Stimulated activated CD4-positive, alpha-beta T cell treated with anti-CD3 and anti-CD28 coated beads, Interleukin-2, amount 100 ng/mL, for 24 hours (primary cell): ENCODE results near the gene IVL.

ENCODE experiments used
- DNase-seq, 2 donors: peaks; one replicate each; pipeline ENCODE4 v3.0.0-alpha.2; 2020

IVL gene

DNA sequence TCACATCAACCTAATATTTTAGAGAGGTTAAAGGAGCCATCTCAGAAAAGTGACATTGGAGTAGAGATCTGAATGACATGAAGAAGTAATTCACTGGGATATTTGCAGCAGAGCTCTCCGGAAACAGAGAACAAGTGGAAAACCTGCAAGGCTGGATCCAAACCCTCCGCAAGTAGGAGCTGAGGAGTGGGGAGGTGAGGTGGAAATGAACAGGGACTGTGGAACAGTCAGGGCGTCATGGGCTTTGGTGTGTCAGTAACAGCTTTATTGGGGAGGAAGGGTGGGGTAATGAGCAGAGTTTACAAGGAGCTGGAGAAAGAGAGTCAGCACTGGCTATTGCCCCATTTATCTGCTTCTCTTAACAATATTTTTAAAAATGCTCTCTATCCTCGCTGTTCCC is 9.3 kb upstream of the IVL start:
- DNase-seq, result no peak

DNA sequence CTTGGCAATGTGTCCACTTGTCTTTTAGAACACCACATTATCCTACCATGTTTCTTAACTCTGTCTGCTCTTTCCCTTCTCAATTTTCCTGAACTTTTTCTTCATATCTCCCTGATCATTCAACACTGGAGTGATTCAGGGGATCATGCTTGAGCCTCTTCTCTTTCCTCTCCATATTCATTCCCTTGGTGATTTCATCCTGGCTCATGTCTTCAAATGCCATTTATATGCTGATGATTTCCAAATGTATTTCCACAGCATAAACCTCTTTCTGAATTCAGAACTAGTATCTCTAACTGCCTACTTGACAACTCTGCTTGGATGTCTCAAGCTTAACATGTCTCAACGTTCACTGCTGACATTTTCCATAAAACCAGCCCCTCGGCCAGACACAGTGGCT is 8.5 kb upstream of the IVL start:
- no peak for DNase-seq

DNA sequence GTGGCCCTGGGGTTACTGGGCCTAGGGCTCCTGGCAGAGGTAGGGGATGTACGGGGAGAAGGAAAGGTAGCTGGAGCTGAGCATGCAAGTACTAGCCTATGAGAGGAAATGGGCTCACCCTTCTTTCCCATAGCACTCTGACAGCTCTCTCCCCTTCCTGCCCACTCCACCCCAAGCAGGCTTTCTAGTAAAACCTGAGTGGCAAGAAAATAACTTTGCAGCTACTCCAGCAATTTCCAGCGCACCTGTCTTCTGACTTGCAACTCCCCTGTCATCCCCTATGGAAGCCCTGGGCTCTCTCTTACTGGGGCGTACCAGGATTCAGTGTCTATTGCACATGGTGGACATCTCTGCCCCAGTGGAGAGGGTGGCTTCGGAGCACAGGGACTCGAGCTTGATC is 6.7 kb upstream of the IVL start:
- no peak for DNase-seq

DNA sequence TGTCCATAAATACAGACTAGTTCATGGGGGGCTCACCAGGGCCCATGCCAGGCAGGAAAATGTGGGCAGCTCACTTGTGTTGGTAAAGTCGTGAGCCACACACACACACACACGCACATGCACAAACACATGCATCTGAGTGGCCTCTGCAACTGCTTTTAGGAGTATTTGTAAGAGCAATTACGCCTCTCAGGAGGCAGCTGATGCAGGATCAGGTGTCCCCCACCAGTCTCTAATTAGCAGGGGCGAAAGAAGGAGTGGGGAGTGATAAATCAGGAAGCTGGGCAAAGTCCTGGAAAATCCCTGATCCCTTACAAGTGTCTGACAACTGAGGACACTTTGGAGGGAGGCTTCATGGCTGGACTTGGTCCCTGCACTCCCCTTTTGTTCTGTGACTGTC is 5.7 kb upstream of the IVL start:
- DNase-seq, result no peak

DNA sequence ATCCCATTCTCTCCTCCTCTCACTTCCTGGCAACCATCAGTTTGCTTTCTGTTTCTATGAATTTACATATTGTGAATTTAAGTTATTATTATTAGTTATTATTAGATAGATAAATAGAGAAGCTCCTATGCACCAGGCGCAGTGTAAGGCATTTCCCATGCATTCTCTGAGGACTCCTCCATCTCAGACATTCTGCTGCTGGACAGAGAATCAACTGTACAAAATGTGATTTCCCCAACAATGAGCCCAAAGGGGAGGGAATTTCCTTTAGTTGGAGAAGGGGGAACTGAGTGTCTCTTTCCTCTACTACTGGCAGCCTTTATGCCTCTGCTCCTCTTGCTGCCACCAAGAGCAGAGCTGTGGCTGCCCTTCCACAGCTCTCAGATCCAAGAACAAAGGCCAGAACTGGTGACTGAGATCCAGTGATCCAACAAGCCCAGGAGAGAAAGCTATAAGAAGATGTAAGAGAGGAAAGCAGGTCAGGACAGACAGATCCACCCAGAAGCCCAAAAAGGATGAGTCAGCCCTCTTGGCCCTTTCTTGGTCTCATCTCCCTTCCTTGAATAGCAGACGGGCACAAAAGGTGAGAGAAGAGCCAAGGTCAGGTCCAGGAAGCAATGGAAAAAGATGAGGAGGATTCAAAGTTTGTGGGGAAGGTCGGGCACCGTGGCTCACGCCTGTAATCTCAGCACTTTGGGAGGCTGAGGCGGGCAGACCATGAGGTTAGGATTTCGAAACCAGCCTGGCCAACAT is 3.5 kb upstream of the IVL start:
- no peak for DNase-seq

DNA sequence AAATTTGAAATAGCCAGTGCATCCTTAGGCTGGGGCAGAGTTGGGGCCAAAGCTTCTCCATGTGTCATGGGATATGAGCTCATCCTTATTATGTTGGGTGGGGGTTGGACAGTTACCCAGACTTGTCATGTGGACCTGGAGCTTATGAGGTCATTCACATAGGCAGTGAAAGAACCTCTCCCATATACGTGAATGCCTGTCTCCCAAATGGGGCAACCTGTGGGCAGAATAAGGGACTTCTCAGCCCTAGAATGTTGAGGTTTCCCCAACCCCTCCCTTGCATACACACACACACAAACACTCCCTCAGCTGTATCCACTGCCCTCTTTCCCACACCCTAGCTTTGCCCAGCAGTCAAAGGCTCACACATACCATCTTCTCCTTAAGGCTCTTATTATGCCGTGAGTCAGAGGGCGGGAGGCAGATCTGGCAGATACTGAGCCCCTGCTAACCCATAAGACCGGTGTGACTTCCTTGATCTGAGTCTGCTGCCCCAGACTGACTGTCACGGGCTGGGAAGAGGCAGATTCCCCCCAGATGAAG is 2.3 kb upstream of the IVL start:
- DNase-seq, result no peak

DNA sequence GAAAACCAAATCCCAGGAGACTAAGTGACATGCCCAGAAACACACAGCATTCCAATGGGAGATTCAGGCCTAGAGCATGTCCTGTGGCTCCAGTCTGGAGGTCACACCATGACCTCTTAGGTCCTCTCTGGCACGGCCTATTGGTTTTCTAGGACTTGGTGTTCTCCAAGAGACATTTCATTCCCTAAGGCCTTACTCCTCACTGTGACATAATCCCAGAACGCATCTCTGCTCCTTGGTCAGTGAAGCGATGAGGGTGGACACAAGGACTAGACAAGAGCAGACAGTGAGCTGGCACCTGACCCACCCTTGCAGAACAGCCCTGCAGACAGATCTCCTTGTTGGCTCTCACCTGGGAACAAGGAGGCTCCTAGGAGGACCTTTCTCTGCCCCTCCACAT is 860 bp downstream of the IVL start:
- DNase-seq, result no peak

DNA sequence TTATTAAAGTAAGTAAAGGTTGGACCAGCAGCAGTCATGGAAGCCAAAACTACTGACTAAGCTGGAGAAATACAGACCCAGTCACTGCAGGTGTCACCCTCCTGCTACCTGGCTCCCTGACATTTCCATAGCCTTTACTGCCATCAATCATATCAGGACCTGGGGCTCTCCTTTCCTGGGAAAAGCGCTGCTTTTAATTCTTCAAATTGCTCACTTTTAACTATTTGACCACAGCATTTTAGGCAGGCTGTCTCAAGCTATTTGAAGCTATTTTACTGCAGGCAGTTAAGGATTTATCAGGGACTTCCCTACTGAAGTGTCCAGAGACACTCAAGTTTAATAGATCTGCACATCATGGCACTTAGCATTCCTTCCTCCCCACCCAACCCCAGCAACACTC is 4.1 kb downstream of the IVL start:
- DNase-seq, result no peak

DNA sequence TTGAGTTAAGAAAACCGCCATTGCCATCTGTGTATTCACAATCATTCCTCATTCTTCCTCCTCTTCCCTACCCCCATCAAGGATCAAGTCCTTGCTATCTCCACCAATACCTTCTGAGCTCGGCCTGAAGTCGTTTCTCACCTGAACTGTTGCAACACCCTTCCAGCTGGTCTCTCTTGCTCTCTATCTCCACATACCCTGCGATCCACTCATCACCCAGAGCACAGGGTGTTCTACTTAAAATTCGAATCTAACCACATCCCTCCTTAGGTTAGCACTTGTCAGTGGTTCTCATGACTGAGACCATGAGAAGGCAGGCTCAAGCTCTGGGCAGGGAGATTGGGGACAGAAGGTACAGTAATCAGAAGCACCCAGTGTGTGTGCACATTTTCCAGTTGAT is 4.6 kb downstream of the IVL start:
- DNase-seq, result no peak

DNA sequence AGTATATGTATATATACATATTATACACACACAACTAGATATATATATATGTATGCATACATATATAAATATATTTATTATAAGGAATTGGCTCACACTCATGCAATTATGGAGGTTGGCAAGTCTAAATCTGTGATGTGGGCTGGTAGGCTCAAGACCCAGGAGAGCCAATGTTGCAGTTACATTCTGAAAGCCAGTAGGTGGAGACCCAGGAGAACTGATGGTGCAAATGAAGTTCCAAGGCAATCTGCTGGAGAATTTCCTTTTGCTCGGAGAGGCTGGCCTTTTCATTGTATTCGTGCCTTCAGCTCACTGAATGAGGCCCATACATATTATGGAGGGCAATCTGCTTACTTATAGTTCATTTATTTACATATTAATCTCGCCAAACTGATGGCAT is 9.4 kb downstream of the IVL start:
- DNase-seq, result no peak

DNA sequence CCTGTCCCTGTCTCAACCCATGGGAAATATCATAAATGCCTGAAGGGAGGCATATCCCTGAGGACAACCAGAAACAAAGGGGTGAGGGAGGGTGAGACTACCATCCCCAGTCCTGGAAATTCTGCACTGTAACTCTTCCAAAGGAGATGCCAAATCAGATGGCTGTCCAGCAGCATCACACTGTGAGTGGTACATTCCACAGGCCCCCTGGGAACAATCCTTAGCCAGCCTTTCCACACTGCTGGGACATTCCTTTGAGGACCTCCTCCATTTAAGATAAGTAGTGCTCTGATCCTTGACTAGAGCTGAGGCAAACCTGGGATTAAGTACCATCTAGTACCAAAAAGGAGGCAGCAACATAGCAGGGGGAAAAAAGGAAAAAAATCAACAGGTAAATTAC is 10.7 kb downstream of the IVL start:
- DNase-seq, result no peak

DNA sequence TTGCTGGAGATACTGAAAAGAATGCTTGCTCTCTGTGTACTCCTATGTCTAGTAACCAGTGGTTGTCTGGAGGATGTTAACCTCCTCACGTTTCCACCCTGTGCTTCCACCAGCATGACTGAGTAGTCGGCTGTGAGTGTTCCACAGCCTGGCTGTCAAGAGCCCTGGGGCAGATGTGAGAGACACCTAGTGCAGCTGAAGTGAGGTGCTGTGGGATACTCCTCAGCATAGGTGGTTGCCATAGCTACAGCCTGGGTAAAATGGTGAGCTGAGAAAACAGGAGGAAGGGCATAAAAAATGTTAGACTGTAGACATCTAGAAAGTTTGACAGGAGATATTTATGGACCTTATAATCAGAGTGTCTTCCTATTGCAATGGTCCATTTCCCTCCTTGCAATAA is 15.8 kb downstream of the IVL start:
- DNase-seq, result no peak

DNA sequence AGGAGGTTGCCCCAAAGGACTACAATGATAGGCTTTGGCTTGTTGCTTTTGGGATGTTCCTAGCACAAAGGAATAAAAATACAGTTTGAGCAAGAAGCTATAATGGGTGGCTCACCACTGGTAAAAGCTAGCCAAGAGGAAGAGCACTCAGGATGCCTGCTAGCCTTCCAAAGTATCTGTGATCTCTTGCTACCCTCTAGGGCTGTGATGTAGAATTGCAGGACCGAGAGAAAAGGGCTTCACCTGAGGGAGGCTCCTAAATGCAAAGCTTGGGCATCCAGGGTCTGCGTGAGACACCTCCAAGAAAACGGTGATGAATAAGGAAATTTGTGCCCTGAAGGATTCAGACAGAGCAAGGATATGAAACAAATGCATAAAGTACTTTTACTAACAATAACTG is 17.7 kb downstream of the IVL start:
- no peak for DNase-seq

DNA sequence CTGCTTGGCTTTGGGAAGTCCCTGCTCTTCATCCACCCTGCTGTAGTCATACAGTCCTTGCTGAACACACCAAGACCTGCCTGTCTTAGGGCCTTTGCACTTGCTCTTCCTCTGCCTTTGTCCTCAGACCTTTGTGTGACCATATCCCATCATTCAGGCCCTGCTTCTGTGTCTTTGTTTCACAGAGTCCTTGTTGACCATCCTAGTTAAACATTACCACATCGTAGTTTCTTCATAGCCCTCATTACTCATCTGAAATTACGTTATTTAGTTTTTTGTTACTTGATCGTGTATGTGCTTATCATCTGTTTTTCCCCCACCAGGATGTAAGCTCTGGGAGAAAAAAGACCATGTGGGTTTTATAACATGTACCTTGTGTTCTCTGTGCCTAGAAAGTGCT is 20.3 kb downstream of the IVL start:
- DNase-seq, result no peak

DNA sequence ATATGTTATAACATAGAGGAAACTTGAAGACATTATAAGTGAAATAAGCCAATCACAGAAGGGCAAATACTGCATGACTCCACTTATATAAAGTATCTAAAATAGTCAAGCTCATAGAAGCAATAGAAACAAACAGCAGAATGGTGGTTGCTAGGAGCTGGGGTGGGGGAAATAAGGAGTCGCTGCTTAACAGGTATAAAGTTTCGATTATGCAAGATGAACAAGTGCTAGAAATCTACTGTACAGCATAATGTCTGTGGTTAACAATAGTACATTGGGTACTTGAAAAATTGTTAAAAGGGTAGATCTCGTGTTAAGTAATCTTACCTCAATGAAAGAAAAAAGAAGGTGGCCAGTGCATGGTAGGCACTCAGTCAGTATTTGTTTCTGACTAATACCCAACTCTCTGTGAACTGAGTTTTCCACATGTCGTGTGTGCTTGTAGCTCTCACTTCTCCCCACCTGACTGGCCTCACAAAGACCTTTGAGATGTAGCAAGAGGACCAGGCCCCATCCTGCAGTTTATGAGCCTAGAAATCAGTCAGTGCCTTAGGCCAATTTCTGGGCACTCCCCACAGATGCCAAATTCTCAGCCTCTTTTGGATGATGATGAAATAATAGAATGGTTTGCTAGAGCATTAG is 23.9 kb downstream of the IVL start:
- no peak for DNase-seq

DNA sequence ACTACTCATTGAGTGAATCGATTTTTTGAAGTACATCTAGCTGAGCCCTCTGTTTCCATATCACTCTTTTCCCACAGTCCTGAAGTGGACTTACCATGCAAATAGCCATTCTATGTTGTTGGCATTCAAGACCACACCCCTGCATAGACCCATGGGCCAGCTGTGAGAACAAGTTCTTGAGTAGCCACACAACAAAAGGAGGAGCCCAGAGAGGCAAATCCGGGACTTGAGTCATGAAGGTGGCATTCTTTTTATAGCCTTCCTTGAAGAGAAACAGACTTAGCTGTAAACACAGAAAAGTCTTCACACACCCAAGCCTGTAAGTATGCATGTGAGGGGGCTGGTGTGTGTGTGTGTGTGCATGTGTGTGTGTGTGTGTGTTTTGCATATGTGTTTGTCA is 24.9 kb downstream of the IVL start:
- DNase-seq, result no peak

DNA sequence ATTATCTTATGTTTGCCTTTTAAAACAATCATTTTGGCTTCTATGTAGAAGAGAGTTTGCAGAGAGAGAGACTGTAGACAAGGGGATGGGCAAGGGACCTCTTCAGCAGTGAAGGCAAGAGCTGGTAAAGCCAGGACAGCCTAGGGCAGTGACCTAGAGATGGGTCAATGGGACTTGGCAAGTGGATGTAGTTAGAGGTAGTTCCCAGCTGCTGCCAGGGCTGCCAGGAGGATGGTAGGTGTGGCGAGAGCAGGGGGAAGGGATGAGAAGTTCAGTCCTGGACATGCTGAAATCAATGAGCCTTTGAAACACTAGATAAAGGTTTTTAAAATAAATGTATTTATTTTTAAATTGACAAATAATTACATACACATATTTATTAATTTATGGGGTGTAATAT is 32.3 kb downstream of the IVL start:
- no peak for DNase-seq

DNA sequence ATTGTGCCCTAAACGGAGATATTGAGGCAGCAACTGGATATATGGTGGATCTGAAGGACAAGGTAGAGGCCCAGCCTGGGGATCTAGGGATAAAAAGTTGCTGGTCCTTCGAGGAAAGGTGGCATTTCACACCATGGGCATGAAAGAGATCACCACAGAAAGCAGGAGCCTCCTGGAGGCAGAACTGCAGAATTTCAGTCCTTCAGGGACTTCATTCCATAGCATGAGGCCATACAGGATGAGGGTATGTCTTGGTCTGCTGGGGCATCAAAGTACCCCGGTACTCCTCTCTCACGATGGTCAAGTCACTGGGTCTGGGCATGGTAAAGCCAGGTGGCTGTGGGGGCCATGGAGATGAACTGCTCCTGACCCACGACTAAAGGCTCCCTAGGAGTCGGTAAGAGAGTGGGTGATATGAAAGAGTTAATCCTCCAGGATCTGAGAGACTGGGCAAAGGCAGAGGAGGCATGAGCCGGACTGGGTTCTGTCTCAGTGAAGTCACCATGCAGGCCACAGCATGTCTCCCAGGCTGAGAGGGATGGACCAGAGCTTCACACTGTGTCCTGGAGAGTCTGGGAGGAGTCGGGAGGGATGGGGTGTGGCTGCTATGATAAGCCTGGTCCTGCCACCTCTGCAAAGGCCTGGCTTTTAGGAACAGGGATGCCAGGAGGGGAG is 32.8 kb downstream of the IVL start:
- no peak for DNase-seq

DNA sequence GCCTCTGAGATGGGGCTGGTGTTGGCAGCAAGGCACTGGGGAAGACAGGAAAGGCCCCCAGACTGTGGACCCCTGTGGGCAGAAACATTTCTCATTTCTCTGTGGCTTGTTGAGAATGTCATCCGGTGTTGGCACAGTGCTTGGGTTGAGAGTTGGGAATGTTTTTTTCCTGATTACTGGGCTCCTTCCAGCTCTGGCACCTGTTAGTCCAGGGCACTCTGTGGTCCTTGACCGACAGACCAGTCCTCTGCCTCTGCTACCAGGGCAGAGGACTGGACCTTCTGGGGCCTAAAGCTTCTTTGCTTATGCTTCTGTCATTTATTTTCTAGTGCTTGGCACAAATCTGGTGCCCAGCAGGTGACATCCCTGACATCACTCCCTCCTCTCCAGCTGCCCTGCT is 33.8 kb downstream of the IVL start:
- DNase-seq, result no peak

DNA sequence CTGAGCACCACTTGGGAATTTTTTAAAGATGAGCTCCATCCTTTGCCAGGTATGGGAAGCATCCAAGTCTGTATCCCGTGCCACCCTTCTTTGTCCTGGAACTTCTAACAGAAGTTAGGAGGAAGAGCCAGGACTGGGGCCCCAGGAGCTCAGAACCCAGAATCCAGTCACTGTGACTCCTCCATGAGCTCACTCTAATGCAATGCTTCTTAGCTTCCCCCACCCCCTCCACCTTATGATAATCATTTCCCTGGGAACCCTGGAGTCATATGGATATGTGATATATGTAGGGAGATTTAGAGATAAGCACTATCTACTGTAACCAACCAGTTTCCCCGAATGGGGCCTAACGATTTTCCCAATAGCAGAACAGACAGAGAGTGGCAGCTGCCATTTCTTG is 37.9 kb downstream of the IVL start:
- no peak for DNase-seq

DNA sequence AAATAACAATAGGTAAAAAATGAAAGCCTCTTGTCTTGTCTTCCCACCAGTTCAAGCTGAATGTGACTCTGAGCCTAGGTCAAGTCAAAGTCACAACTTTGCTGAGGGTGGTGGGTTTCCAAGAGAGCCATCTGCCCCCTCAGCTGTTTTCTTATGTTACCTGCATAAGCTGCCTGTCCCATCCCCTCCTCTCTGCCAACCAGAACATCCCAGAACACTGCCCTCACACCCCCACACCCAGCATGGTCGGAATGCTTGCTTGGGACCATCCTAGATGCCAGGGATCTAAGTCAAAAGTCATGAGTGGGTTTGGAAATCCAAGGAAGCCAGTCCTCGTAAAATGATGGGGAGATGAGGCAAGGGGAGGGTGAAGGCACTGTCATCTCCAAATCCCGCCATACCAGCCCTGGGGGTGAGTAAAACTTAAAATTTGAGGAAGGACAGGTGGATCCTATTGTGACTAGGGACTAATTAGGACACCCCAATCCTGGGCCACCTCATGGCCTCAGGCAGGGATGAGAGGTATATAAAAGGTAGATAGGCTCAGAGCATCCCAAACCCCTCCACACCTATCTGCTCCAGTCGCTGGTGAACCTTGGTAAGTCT is 38.4 kb downstream of the IVL start, which contains the start of gene SPRR5:
Gene SPRR5 (plus strand): TSS at position 556 of the 606 bp plus-strand sequence. CDS start 1,349 bp downstream, outside the sequence.
- DNase-seq, result no peak

DNA sequence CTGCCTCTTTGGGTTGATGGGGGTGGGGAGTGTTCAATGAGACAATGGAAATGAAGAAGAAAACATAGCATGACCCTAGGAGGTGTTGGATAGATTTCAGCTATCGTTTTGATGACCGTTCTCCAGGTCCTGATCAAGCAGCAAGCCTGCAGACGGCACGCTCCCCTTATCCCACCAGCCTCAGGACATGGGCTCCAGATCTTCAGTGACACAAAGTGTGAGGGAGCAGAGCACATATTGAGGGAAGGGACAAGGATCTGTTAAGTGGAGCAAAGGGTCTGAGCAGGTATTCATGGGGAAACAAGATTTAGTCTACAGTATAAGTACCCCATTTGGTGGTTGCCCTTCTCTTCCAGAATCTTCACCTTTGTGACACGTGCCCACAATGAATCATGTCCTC is 43.4 kb downstream of the IVL start:
- no peak for DNase-seq

DNA sequence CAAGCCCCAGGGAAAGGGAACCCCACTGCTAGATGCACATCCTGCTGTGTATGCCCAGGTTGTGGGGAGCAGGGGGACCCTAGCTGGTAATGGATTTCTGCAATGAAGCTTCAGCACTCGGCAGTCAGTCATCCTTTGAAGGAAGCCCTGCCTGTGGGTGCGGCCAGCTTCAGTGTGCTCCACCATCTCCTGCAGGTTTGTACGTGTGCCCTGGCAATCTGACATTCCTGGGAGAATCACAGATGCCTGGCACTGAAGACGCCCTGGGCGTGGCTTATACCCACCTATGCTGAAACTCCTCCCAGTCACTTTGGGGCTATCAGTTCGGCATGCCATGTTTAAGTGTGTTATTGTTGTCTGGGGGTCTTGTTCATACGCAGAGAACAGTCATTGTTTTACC is 45.4 kb downstream of the IVL start:
- DNase-seq, result no peak

DNA sequence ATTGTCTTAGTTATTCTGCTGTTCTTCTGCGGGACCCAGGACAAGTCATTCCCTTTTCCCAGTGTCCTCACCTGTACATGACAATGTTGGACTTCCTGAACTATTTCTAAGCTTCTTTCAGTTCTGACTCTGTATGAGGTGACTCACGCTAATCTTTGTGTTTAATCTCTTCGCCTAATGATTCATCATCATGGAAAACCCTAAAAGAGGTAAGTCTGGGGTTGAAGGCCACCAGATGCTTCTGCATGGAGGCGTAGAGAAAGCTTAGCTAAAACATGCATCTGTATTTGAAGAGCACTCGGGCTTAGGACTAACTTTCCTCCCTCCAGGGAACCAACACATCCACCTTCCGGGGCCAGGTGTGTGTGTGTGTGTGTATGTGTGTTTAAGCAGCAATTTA is 46.1 kb downstream of the IVL start:
- no peak for DNase-seq
